GM12875 (cell line): ENCODE measurements around the gene ATP2A1.

Experiments used
- H3K4me3 ChIP-seq: one replicate; pipeline ENCODE4 v1.5.1; 2011; ENCODE audit warnings: low read depth, low read length, control low read depth
- CTCF ChIP-seq: IDR thresholded peaks from 2 replicates; pipeline ENCODE4 v1.5.1; 2011; ENCODE audit warnings: low read depth, mild to moderate bottlenecking, control low read depth, inconsistent platforms, low read length, moderate library complexity, borderline replicate concordance; ENCODE audit not compliant: insufficient read depth

ATP2A1 gene

GRCh38 chr16:28836761-28837064 lies 41.6 kb upstream of the ATP2A1 start:
- no peak for TF ChIP-seq CTCF
- no peak overlapping the region for H3K4me3 ChIP-seq

DNA sequence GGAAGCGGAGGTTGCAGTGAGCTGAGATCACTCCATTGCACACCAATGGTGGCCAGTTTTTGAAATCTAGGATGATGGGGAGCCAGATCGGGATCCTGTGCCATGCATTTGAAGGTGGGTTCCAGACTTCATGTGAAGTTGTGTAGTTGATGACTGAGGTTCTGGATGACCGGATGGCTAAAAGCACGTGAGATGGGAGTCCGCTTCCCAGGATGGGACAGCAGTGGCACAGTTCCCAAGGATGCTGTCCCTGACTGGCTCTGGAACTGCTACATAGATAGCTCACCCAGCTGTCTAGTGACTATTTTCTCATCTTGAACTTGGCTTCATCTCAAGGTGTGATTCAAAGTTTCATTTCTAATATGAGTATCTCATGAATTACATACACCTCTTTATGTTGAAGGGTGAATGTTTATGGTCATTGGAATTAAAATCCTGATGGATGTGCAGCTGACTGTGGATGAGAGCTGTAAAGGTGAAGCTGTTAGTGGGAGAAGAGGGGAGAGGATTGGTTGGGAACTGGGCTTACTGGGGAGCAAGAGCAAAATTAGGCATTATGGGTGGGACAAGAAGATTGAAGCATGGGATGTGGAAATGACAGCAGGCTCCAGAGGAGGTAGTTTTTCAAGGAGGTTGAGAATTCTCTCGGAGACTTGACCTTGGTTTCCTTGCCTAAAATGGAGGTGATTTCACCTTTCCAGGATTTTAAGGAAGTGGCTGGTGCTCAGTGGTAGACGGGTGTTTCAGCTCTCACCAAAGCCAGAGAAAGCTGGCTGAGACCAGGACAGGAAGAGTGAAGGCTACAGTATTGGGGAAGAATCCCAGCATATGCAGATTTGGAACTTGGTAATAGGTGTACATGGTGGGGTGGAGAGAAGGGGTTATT lies 40.4 kb upstream of the ATP2A1 start:
- TF ChIP-seq CTCF, result no peak
- no peak overlapping the region for H3K4me3 ChIP-seq

- H3K4me3 ChIP-seq, result no peak overlapping the region
- TF ChIP-seq CTCF, result no peak
Measured at GRCh38 chr16:28838558-28838918, 39.8 kb upstream of the ATP2A1 start.

DNA sequence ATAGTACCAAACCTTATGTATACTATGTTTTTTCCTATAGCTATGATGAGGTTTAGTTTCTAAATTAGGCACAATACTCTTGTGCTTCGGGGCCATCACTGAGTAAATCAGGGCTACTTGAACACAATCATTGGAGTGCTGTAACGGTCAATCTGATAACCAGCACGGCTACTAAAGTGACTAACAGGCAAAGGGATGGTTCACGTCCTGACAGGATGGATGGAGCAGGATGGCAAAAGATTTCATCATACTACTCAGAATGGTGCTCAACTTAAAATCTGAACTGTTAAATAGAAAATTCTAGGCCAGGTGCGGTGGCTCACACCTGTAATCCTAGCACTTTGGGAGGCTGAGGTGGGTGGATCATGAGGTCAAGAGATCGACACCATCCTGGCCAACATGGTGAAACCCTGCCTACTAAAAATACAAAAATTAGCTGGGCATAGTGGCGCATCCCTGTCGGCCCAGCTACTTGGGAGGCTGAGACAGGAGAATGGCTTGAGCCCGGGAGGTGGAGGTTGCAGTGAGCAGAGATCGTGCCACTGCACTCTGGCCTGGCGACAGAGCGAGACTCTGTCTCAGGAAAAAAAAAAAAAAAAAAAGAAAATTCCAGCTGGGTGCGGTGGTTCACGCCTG lies 39.2 kb upstream of the ATP2A1 start:
- TF ChIP-seq CTCF, result no peak
- H3K4me3 ChIP-seq, result no peak overlapping the region

DNA sequence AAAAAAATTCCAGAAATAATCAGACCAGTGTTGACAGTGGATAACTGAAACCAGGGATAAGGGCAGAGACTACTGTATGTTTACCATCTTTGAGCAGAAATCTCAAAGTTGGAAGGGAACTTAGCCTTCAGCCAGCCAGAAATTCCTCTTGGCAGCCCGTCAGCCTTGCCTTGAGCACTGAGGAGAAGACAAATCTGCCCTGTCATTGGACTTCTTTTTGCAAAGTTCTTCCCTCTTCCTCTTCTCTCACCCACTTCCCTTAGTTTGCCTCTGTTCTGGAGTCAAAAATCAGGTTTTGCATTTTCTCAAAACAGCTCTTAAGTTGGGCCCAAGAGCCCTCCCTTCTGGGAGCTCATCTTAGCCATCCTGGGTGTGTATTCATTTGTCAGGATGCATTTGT lies 38.4 kb upstream of the ATP2A1 start:
- no peak for TF ChIP-seq CTCF
- no peak overlapping the region for H3K4me3 ChIP-seq

- no peak for TF ChIP-seq CTCF
- no peak overlapping the region for H3K4me3 ChIP-seq
Measured at GRCh38 chr16:28842696-28843095, 35.6 kb upstream of the ATP2A1 start.

GRCh38 chr16:28843766-28844165 lies 34.5 kb upstream of the ATP2A1 start:
- no peak for TF ChIP-seq CTCF
- H3K4me3 ChIP-seq, result no peak overlapping the region
